GM21526 (cell line): Measurements from ENCODE around the gene SCAANT1.

ENCODE experiments used
- ATAC-seq: cut with Tn5 transposase; IDR thresholded peaks from one replicate; pipeline ENCODE4 v1.9.1; 2021; ENCODE audit warnings: moderate library complexity; ENCODE audit not compliant: unreplicated experiment, low FRiP score

Gene SCAANT1

GRCh38 chr3:63905731-63906620 is 6.2 kb downstream of the SCAANT1 start:
- no peak for ATAC-seq

GRCh38 chr3:63900459-63900858 is 11.7 kb downstream of the SCAANT1 start:
- no peak for ATAC-seq

GRCh38 chr3:63900010-63900409 is 12.2 kb downstream of the SCAANT1 start:
- no peak for ATAC-seq

- ATAC-seq, result peak; percentile 72
Measured at GRCh38 chr3:63896332-63897030, 15.7 kb downstream of the SCAANT1 start.

- ATAC-seq, result no peak
Measured at GRCh38 chr3:63895422-63896189, 16.6 kb downstream of the SCAANT1 start.

- no peak for ATAC-seq
Measured at GRCh38 chr3:63892773-63893352, 19.3 kb downstream of the SCAANT1 start.

DNA sequence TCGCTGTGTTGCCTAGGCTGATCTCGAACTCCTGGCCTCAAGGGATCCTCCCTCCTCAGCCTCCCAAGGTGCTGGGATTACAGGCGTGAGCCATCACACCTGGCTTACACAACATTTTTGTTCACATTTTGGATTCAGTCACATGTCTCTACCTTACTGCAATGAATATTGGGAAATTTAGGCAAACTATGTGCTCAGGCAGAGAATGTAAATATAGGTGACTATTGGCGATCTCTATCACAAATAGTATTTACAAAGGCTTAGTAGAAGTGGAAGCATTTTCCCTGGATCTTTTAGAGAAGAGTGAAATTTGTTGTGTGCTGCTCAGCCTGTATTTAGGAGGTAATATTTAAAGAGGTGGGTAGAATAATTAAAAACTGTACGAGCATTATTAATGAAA is 20.7 kb downstream of the SCAANT1 start:
- no peak for ATAC-seq

DNA sequence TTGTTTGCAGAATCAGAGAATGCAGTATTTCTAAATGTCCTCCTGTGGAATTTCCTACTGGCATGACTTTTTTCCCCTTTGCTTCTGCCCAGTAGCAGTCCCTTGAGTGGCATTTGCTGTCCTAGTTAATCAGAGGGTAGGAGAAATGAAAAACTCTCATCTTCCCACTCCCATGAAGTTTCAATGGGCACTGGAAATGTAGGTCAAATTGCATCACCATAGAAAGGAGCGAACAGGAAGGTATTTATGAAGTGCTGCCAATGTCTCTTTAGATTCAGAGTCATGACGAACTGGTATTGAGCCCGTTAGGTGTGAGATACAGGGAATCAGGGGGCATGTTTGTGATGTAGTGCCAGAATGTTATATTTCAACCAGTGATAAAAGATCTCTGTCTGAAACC is 25.3 kb downstream of the SCAANT1 start:
- ATAC-seq, result no peak

- no peak for ATAC-seq
Measured at GRCh38 chr3:63880653-63881052, 31.5 kb downstream of the SCAANT1 start.

- no peak for ATAC-seq
Measured at GRCh38 chr3:63878394-63879060, 33.7 kb downstream of the SCAANT1 start.

DNA sequence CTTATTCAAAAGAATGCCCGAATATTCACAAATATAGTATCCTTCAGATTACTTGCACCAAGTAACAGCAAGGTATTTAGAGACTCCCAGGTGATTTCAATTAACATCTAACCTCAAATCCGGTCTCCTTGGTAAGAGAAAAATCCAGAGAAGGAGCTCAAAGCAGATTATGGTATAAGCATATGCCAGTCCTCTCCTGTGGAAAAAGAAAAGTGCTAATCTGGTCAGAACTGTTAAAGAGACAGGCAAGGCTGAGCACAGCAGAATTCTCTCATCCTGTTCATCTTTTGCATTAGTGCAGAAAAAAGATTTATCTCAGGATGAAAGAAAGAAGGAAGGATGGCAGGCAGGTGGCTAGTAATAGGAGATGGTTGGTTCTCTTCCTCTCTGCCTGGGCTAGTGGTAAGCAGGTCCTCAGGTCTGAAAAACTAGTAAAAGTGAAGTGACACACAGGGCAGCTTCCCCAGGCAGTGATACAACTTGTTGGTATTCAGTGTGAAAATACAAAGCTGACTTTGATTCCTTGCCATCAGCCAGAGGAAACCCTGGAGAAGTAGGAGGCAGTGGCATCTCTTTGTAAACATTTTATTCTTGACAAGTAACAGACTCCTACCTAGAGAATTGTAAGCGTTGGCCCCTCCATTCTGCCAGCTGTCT is 34.3 kb downstream of the SCAANT1 start:
- ATAC-seq, result no peak

- no peak for ATAC-seq
Measured at GRCh38 chr3:63876260-63876659, 35.9 kb downstream of the SCAANT1 start.

DNA sequence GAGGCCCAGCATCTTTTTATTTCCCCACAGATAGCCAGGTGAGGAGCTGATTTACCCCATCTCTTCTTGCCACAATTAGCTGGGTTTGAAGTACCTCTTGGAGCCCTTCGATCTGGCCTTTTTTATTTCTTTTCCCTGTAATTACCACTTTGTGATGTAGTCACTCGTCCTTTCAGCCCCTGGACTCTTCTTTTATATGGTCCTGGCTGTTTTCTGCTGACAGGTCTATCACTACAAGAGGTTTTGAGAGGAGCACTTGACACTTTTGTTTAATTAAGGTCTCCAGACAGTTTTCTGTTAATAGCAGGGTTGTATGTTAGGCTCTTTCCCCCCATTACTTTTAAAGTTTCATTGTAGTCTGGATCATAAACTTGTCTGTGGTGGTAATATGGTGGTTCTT is 36.7 kb downstream of the SCAANT1 start:
- ATAC-seq, result no peak

GRCh38 chr3:63874769-63875168 is 37.4 kb downstream of the SCAANT1 start:
- ATAC-seq, result no peak

GRCh38 chr3:63872135-63872924 is 39.9 kb downstream of the SCAANT1 start:
- ATAC-seq, result no peak

DNA sequence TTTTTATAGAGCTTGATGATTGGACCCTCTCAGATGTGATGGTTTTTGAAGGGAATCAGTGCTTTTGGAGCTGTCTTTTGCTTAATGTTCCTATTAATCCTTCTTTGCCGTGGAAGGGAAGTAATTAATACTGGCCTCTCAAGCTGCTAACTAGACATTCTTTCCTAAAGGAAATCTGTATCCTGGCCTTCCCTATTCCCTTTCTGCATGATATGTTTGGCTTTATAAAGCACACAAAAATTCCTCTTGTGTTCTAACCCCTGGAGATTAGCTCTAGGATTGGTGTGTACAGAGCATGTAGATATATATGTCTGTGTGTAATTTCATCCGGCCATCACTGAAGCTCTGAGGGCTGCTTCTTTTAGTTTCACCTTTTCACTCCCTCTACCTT is 41.6 kb downstream of the SCAANT1 start:
- ATAC-seq, result no peak

- ATAC-seq, result no peak
Measured at GRCh38 chr3:63869940-63870614, 42.1 kb downstream of the SCAANT1 start.

- no peak for ATAC-seq
Measured at GRCh38 chr3:63867225-63867624, 45.0 kb downstream of the SCAANT1 start.
